HG03442 (cell line): ENCODE measurements around the gene IQSEC1.

Experiments
- ATAC-seq: cut with Tn5 transposase; IDR thresholded peaks from one replicate; pipeline ENCODE4 v1.9.1; 2021; ENCODE audit warnings: mild to moderate bottlenecking, moderate library complexity; ENCODE audit not compliant: unreplicated experiment

IQSEC1 gene

GRCh38 chr3:12943124-12944021 lies 129.9 kb downstream of the IQSEC1 start:
- no peak for ATAC-seq

GRCh38 chr3:12941495-12942023 lies 131.7 kb downstream of the IQSEC1 start:
- no peak for ATAC-seq

- no peak for ATAC-seq
Measured at GRCh38 chr3:12940854-12941253, 132.4 kb downstream of the IQSEC1 start.

- no peak for ATAC-seq
Measured at GRCh38 chr3:12939137-12939536, 134.1 kb downstream of the IQSEC1 start.

GRCh38 chr3:12938258-12938711 lies 134.9 kb downstream of the IQSEC1 start:
- no peak for ATAC-seq

GRCh38 chr3:12935861-12936830 lies 137.1 kb downstream of the IQSEC1 start:
- no peak for ATAC-seq

GRCh38 chr3:12935023-12935860 lies 138.0 kb downstream of the IQSEC1 start:
- no peak for ATAC-seq

- ATAC-seq, result no peak
Measured at GRCh38 chr3:12934431-12934830, 138.8 kb downstream of the IQSEC1 start.

GRCh38 chr3:12933901-12934300 lies 139.3 kb downstream of the IQSEC1 start:
- no peak for ATAC-seq

GRCh38 chr3:12932754-12933153 lies 140.5 kb downstream of the IQSEC1 start:
- no peak for ATAC-seq

GRCh38 chr3:12932347-12932746 lies 140.9 kb downstream of the IQSEC1 start:
- no peak for ATAC-seq

GRCh38 chr3:12931273-12931905 lies 141.8 kb downstream of the IQSEC1 start:
- no peak for ATAC-seq

- no peak for ATAC-seq
Measured at GRCh38 chr3:12929801-12930200, 143.4 kb downstream of the IQSEC1 start.

- no peak for ATAC-seq
Measured at GRCh38 chr3:12926660-12927059, 146.6 kb downstream of the IQSEC1 start.

- no peak for ATAC-seq
Measured at GRCh38 chr3:12925648-12926047, 147.6 kb downstream of the IQSEC1 start.

- ATAC-seq, result no peak
Measured at GRCh38 chr3:12924437-12924836, 148.8 kb downstream of the IQSEC1 start.

- ATAC-seq, result no peak
Measured at GRCh38 chr3:12922881-12923431, 150.3 kb downstream of the IQSEC1 start.

- no peak for ATAC-seq
Measured at GRCh38 chr3:12922306-12922705, 150.9 kb downstream of the IQSEC1 start.

GRCh38 chr3:12921736-12922135 lies 151.5 kb downstream of the IQSEC1 start:
- no peak for ATAC-seq

- ATAC-seq, result no peak
Measured at GRCh38 chr3:12920967-12921366, 152.3 kb downstream of the IQSEC1 start.
